Right lobe of liver (tissue), 4 donors: ENCODE measurements around the gene IRX6.

Experiments used
- POLR2A ChIP-seq: fragments of 450-650 bp; IDR thresholded peaks from one replicate; pipeline ENCODE4 v1.6.1; 2017; ENCODE audit warnings: antibody characterized with exemption, mild to moderate bottlenecking
- TF ChIP-seq, protein P1 (sequence below), 4 donors: fragments of 200-600 bp in 3 of 4; fragments of 450-650 bp in 1 of 4; IDR thresholded peaks; one replicate each; pipeline versions ENCODE4 v1.5.1 to v1.8.0; 2016 to 2022; ENCODE audit warnings: antibody characterized with exemption in 4 of 4, mild to moderate bottlenecking in 2 of 4
- donor health status: DM: no; HTN: no; CAD: no.
- donor health status: DM: no; HTN: no; CAD: no.
- donor health status: DM: no; HTN: yes; CAD: no.

DNA sequence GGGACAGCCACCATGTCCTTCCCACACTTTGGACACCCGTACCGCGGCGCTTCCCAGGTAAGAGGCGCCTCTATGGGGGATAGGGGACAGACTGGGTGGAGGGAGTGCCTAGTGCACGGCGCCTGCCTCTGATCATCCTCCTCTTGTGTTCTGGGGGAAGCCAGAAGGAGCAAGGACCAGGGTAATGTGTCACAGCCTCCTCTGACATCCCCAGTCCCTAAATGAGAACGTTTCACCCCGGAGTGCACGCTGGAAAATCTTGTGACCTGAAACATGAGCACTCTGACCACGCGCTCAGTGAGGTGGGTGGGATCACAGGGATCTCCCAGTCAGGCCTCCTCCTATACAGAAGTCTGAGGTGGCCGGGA lies 1.1 kb downstream of the IRX6 start:
- TF ChIP-seq, protein P1, sequence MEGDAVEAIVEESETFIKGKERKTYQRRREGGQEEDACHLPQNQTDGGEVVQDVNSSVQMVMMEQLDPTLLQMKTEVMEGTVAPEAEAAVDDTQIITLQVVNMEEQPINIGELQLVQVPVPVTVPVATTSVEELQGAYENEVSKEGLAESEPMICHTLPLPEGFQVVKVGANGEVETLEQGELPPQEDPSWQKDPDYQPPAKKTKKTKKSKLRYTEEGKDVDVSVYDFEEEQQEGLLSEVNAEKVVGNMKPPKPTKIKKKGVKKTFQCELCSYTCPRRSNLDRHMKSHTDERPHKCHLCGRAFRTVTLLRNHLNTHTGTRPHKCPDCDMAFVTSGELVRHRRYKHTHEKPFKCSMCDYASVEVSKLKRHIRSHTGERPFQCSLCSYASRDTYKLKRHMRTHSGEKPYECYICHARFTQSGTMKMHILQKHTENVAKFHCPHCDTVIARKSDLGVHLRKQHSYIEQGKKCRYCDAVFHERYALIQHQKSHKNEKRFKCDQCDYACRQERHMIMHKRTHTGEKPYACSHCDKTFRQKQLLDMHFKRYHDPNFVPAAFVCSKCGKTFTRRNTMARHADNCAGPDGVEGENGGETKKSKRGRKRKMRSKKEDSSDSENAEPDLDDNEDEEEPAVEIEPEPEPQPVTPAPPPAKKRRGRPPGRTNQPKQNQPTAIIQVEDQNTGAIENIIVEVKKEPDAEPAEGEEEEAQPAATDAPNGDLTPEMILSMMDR (IDR thresholded peaks at IDR 0.05): no peak
- no peak for TF ChIP-seq POLR2A
